ENCODE measurements around the gene TMEM217.

TMEM217 gene

GRCh38 chr6:37279366-37280134, 21.6 kb upstream of the TMEM217 start:
- DNase-seq = no peak

GRCh38 chr6:37277001-37277409, 19.1 kb upstream of the TMEM217 start:
- no peak for DNase-seq

GRCh38 chr6:37275350-37275749, 17.4 kb upstream of the TMEM217 start:
- no peak for DNase-seq

GRCh38 chr6:37273690-37274089, 15.7 kb upstream of the TMEM217 start:
- no peak for DNase-seq

GRCh38 chr6:37272834-37273566, 15.1 kb upstream of the TMEM217 start:
- DNase-seq = no peak

GRCh38 chr6:37269105-37269504, 11.2 kb upstream of the TMEM217 start:
- no peak for DNase-seq

GRCh38 chr6:37265860-37266259, 7.9 kb upstream of the TMEM217 start:
- DNase-seq = no peak

- no peak for DNase-seq
Observed at GRCh38 chr6:37265001-37265400, 7.1 kb upstream of the TMEM217 start.

- no peak for DNase-seq
Observed at GRCh38 chr6:37262446-37263026, 4.6 kb upstream of the TMEM217 start.

- no peak for DNase-seq
Observed at GRCh38 chr6:37261198-37261597, 3.3 kb upstream of the TMEM217 start.

GRCh38 chr6:37260444-37260843, 2.5 kb upstream of the TMEM217 start:
- no peak for DNase-seq

- no peak for DNase-seq
Observed at GRCh38 chr6:37260040-37260439, 2.1 kb upstream of the TMEM217 start.

GRCh38 chr6:37259191-37259590, 1.2 kb upstream of the TMEM217 start:
- no peak for DNase-seq

GRCh38 chr6:37258405-37259105, 611 bp upstream of the TMEM217 start:
- DNase-seq = no peak

- no peak for DNase-seq
Observed at GRCh38 chr6:37257320-37257633, 667 bp downstream of the TMEM217 start.

GRCh38 chr6:37256692-37257319, 1.1 kb downstream of the TMEM217 start:
- DNase-seq = no peak

- no peak for DNase-seq
Observed at GRCh38 chr6:37254881-37255280, 3.1 kb downstream of the TMEM217 start.

GRCh38 chr6:37253486-37254007, 4.4 kb downstream of the TMEM217 start:
- DNase-seq = no peak

GRCh38 chr6:37251211-37251780, 6.6 kb downstream of the TMEM217 start:
- no peak for DNase-seq

GRCh38 chr6:37244430-37245310, 13.3 kb downstream of the TMEM217 start:
- no peak for DNase-seq

GRCh38 chr6:37243816-37244370, 14.1 kb downstream of the TMEM217 start:
- DNase-seq = no peak

Measured in activated CD8-positive, alpha-beta memory T cell treated with anti-CD3 and anti-CD28 coated beads, Interleukin-2, amount 50 U/mL, for 4 hours (primary cell).